GM12891 (cell line): Measurements from ENCODE around the gene CLRN3.

Experiments used
- DNase-seq: peaks from one replicate; pipeline ENCODE4 v3.0.0; 2011; ENCODE audit warnings: low spot score; ENCODE audit not compliant: insufficient read length
- FAIRE-seq: peaks from 2 replicates; lab custom pipeline; 2011; peaks lifted over from hg19 to GRCh38; lab: Jason Lieb, UNC
- PAX5 ChIP-seq: IDR thresholded peaks from 2 replicates; pipeline ENCODE4 v1.6.1; 2011; ENCODE audit warnings: low read length, moderate library complexity, mild to moderate bottlenecking; ENCODE audit not compliant: insufficient read depth, severe bottlenecking
- POLR2A ChIP-seq: IDR thresholded peaks from 2 replicates; pipeline ENCODE4 v1.6.1; 2011; ENCODE audit warnings: low read depth, low read length, control low read depth
- POLR2AphosphoS5 ChIP-seq: IDR thresholded peaks from 2 replicates; pipeline ENCODE4 v1.6.1; 2011; ENCODE audit warnings: low read depth, low read length, control low read depth
- POU2F2 ChIP-seq: IDR thresholded peaks from 2 replicates; pipeline ENCODE4 v1.6.1; 2011; ENCODE audit warnings: low read depth, mild to moderate bottlenecking, control low read depth, low read length, moderate library complexity
- SPI1 ChIP-seq: IDR thresholded peaks from 2 replicates; pipeline ENCODE4 v1.6.1; 2011; ENCODE audit warnings: low read depth, low read length, control low read depth
- TAF1 ChIP-seq: IDR thresholded peaks from 2 replicates; pipeline ENCODE4 v1.6.1; 2011; ENCODE audit warnings: low read depth, low read length, control low read depth

CLRN3 gene

GRCh38 chr10:127854769-127855590, 37.8 kb downstream of the CLRN3 start:
- FAIRE-seq: peak; percentile 5

GRCh38 chr10:127853868-127854768, 38.6 kb downstream of the CLRN3 start:
- FAIRE-seq (peak; percentile 82), DNase-seq (peak; percentile 64)
- TF ChIP-seq PAX5 (no peak), POLR2A (no peak), POU2F2 (peak; percentile 63; the same call in 1 of the 2 replicates), TAF1 (no peak), POLR2AphosphoS5 (no peak), SPI1 (peak; percentile 94)

More at GRCh38 chr10:127854769-127855590, 37.8 kb downstream of the CLRN3 start:
- peak; percentile 47 for DNase-seq
- TF ChIP-seq POLR2AphosphoS5 (no peak), TAF1 (no peak), SPI1 (peak; percentile 94), PAX5 (no peak), POLR2A (no peak), POU2F2 (0 out of 2 replicates have a peak, but pooled peaks have one; percentile 9)

GRCh38 chr10:127852456-127852855, 40.3 kb downstream of the CLRN3 start:
- TF ChIP-seq SPI1 (no peak), POLR2A (no peak), PAX5 (no peak), POU2F2 (no peak), POLR2AphosphoS5 (no peak), TAF1 (no peak)
- FAIRE-seq (no peak), DNase-seq (no peak)

GRCh38 chr10:127851661-127852194, 41.0 kb downstream of the CLRN3 start:
- FAIRE-seq (no peak), DNase-seq (no peak)

GRCh38 chr10:127850944-127851343, 41.8 kb downstream of the CLRN3 start:
- DNase-seq: no peak
- no peak for FAIRE-seq
- TF ChIP-seq POLR2AphosphoS5 (no peak), POU2F2 (no peak), SPI1 (no peak), TAF1 (no peak), POLR2A (no peak), PAX5 (no peak)

More at GRCh38 chr10:127851661-127852194, 41.0 kb downstream of the CLRN3 start:
- TF ChIP-seq SPI1: no peak
- TF ChIP-seq POLR2A: no peak
- TF ChIP-seq POLR2AphosphoS5: no peak
- no peak for TF ChIP-seq TAF1
- no peak for TF ChIP-seq POU2F2
- no peak for TF ChIP-seq PAX5

GRCh38 chr10:127849921-127850320, 42.8 kb downstream of the CLRN3 start:
- no peak for DNase-seq
- FAIRE-seq: no peak
- TF ChIP-seq POLR2AphosphoS5: no peak
- TF ChIP-seq TAF1: no peak
- no peak for TF ChIP-seq PAX5
- TF ChIP-seq POLR2A: no peak
- no peak for TF ChIP-seq SPI1

GRCh38 chr10:127849224-127849623, 43.5 kb downstream of the CLRN3 start:
- DNase-seq: no peak
- FAIRE-seq: no peak
- TF ChIP-seq TAF1: no peak
- no peak for TF ChIP-seq POLR2A
- no peak for TF ChIP-seq POLR2AphosphoS5
- no peak for TF ChIP-seq PAX5
- TF ChIP-seq POU2F2: no peak
- no peak for TF ChIP-seq SPI1

- no peak for FAIRE-seq
- TF ChIP-seq SPI1 (no peak), POLR2AphosphoS5 (no peak)
- no peak for DNase-seq
Measured at GRCh38 chr10:127848226-127848625, 44.5 kb downstream of the CLRN3 start.

- FAIRE-seq: no peak
- no peak for TF ChIP-seq POLR2AphosphoS5
- no peak for TF ChIP-seq POU2F2
- no peak for TF ChIP-seq SPI1
- TF ChIP-seq TAF1: no peak
- TF ChIP-seq PAX5: no peak
- TF ChIP-seq POLR2A: no peak
- no peak for DNase-seq
Measured at GRCh38 chr10:127845756-127846155, 47.0 kb downstream of the CLRN3 start.
